ENCODE results near the gene ACOX3. TPM values are rescaled to one million over a fixed set of nuclear protein-coding genes. Genes with fewer than 3 reads are reported as not detected.
A peak's percentile ranks its signal among the peaks of the same experiment; 100 is the strongest.

Gene ACOX3
- total and polyA plus RNA-seq, 9 of the 15 experiments (the other 6 are each of a cell fraction or from before 2014, with no cell fraction given): 0.68 to 7.3 (median 3.7) TPM

DNA sequence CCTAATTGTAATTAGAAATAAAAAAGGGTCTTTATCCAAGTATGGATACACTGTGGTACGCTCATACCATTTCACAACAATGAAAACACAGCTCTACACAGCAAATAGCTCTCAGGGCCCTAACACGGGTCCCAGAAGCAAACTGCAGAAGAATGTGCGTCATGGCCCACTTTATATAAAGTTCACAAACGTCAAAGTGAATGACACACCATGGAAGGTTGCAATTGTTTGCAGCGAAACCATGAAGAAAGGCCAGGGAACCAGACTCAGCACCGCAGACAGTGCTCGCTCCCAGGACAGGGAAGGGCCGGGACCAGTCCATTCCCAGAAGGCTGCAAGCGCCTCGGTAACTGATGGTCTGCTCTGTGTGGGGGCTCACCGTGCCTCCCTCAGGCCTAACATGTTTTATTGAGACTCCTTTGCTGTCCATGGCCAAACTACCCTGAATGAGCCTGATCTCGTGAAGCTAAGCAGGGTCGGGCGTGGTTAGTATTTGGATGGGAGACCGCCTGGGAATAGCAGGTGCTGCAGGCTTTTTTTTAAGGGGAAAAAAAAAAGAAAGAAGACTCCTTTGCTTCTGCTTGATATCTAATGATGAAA lies 47.8 kb downstream of the ACOX3 start:
- in situ Hi-C loops (cut with MboI): no loop called here
- H3K27me3 ChIP-seq (ENCODE audit: control insufficient read depth in 2 of 2, insufficient read depth in 2 of 2, low read length in 2 of 2): no peaks in the 10 kb centered on the region
- intact Hi-C loops (cut with micrococcal nuclease): no loop called here
- no peaks in the 10 kb centered on the region for H3K9me1 ChIP-seq (ENCODE audit: control insufficient read depth, insufficient read depth, low read length)
- H4K20me1 ChIP-seq (replicated peaks; ENCODE audit: control insufficient read depth, insufficient read depth, low read length): 0 out of 2 replicates have a peak, but pooled peaks cover 3% of the 10 kb centered on the region
- ChIA-PET POLR2A (interaction anchor here (0.6 kb wide), 1 partner anchor 17 kb away, joined by 3 read pairs; no protein-coding TSS in a partner anchor), CTCF (ENCODE audit: low intra/inter-chr PET ratio) (no interaction called here)
- no peaks in the 10 kb centered on the region for H3K79me2 ChIP-seq (ENCODE audit: control insufficient read depth, insufficient read depth, low read length)
- peaks cover 0 to 3% of the 10 kb centered on the region in 2 experiments; a peak in 1 of 5 replicates for H3K4me1 ChIP-seq (replicated peaks in 1 of 2; ENCODE audit: control insufficient read depth in 2 of 2, insufficient read depth in 2 of 2, low read length in 2 of 2)
- no TSS peak for BruUV-seq (replicated peaks)
- no peaks in the 10 kb centered on the region for H3K36me3 ChIP-seq (ENCODE audit: control insufficient read depth, insufficient read depth, low read length)
- H3K27ac ChIP-seq (ENCODE audit: extremely low read depth, low read depth, low read length): no peak overlapping the region
- no peak overlapping the region for H3K9ac ChIP-seq (ENCODE audit: insufficient read depth in 1 of 2, low read depth in 2 of 2, low read length in 2 of 2)
- ATAC-seq: no peak
- DNase-seq (ENCODE audit: extremely low read depth in 1 of 4, low spot score in 3 of 4): peak in 2 of 4 experiments; percentile 20 to 21
- 61% methylated on average over 15 of the region's 15 CpGs for WGBS (ENCODE audit: insufficient coverage, low coverage, missing lambda C conversion rate)
- FAIRE-seq: no peak
- no peak overlapping the region for H3K4me2 ChIP-seq (ENCODE audit: insufficient read depth, low read length)
- H2AFZ ChIP-seq (ENCODE audit: low read depth, low read length): no peak overlapping the region
- no peaks in the 10 kb centered on the region for H3K9me3 ChIP-seq (replicated peaks; ENCODE audit: control insufficient read depth, insufficient read depth, low read depth, low read length)
- H3K4me3 ChIP-seq: no peak overlapping the region
- TF ChIP-seq POLR3A (IDR thresholded peaks at IDR 0.05; ENCODE audit: borderline replicate concordance, extremely low read depth, insufficient read depth, insufficient read length) (peak; percentile 64), HMG20B (CRISPR knock-in tag; IDR thresholded peaks at IDR 0.05) (no peak), PHF8 (IDR thresholded peaks at IDR 0.05; ENCODE audit: borderline replicate concordance, low read length) (no peak), TBP (optimal IDR thresholded peaks at IDR 0.05; ENCODE audit: low read depth, low read length) (peak; percentile 94)
- TF ChIP-seq, protein P1, sequence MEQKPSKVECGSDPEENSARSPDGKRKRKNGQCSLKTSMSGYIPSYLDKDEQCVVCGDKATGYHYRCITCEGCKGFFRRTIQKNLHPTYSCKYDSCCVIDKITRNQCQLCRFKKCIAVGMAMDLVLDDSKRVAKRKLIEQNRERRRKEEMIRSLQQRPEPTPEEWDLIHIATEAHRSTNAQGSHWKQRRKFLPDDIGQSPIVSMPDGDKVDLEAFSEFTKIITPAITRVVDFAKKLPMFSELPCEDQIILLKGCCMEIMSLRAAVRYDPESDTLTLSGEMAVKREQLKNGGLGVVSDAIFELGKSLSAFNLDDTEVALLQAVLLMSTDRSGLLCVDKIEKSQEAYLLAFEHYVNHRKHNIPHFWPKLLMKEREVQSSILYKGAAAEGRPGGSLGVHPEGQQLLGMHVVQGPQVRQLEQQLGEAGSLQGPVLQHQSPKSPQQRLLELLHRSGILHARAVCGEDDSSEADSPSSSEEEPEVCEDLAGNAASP (IDR thresholded peaks at IDR 0.05): no peak
- TF ChIP-seq, protein P2, sequence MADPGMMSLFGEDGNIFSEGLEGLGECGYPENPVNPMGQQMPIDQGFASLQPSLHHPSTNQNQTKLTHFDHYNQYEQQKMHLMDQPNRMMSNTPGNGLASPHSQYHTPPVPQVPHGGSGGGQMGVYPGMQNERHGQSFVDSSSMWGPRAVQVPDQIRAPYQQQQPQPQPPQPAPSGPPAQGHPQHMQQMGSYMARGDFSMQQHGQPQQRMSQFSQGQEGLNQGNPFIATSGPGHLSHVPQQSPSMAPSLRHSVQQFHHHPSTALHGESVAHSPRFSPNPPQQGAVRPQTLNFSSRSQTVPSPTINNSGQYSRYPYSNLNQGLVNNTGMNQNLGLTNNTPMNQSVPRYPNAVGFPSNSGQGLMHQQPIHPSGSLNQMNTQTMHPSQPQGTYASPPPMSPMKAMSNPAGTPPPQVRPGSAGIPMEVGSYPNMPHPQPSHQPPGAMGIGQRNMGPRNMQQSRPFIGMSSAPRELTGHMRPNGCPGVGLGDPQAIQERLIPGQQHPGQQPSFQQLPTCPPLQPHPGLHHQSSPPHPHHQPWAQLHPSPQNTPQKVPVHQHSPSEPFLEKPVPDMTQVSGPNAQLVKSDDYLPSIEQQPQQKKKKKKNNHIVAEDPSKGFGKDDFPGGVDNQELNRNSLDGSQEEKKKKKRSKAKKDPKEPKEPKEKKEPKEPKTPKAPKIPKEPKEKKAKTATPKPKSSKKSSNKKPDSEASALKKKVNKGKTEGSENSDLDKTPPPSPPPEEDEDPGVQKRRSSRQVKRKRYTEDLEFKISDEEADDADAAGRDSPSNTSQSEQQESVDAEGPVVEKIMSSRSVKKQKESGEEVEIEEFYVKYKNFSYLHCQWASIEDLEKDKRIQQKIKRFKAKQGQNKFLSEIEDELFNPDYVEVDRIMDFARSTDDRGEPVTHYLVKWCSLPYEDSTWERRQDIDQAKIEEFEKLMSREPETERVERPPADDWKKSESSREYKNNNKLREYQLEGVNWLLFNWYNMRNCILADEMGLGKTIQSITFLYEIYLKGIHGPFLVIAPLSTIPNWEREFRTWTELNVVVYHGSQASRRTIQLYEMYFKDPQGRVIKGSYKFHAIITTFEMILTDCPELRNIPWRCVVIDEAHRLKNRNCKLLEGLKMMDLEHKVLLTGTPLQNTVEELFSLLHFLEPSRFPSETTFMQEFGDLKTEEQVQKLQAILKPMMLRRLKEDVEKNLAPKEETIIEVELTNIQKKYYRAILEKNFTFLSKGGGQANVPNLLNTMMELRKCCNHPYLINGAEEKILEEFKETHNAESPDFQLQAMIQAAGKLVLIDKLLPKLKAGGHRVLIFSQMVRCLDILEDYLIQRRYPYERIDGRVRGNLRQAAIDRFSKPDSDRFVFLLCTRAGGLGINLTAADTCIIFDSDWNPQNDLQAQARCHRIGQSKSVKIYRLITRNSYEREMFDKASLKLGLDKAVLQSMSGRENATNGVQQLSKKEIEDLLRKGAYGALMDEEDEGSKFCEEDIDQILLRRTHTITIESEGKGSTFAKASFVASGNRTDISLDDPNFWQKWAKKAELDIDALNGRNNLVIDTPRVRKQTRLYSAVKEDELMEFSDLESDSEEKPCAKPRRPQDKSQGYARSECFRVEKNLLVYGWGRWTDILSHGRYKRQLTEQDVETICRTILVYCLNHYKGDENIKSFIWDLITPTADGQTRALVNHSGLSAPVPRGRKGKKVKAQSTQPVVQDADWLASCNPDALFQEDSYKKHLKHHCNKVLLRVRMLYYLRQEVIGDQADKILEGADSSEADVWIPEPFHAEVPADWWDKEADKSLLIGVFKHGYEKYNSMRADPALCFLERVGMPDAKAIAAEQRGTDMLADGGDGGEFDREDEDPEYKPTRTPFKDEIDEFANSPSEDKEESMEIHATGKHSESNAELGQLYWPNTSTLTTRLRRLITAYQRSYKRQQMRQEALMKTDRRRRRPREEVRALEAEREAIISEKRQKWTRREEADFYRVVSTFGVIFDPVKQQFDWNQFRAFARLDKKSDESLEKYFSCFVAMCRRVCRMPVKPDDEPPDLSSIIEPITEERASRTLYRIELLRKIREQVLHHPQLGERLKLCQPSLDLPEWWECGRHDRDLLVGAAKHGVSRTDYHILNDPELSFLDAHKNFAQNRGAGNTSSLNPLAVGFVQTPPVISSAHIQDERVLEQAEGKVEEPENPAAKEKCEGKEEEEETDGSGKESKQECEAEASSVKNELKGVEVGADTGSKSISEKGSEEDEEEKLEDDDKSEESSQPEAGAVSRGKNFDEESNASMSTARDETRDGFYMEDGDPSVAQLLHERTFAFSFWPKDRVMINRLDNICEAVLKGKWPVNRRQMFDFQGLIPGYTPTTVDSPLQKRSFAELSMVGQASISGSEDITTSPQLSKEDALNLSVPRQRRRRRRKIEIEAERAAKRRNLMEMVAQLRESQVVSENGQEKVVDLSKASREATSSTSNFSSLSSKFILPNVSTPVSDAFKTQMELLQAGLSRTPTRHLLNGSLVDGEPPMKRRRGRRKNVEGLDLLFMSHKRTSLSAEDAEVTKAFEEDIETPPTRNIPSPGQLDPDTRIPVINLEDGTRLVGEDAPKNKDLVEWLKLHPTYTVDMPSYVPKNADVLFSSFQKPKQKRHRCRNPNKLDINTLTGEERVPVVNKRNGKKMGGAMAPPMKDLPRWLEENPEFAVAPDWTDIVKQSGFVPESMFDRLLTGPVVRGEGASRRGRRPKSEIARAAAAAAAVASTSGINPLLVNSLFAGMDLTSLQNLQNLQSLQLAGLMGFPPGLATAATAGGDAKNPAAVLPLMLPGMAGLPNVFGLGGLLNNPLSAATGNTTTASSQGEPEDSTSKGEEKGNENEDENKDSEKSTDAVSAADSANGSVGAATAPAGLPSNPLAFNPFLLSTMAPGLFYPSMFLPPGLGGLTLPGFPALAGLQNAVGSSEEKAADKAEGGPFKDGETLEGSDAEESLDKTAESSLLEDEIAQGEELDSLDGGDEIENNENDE (IDR thresholded peaks at IDR 0.05; ENCODE audit: low read depth, low read length): no peak

All from K562 (cell line).